D721Med (cell line): ENCODE results near the gene ST14.
"Not testable (repeated sequence)": the region's sequence is repeated elsewhere in the genome, so short reads cannot be mapped to it uniquely, and the experiment has no call there.

Experiments
- DNase-seq: peaks from one replicate; pipeline ENCODE4 v3.0.0; 2011; ENCODE audit warnings: low spot score; ENCODE audit not compliant: insufficient read length
- FAIRE-seq: peaks from 2 replicates; lab custom pipeline; 2011; peaks lifted over from hg19 to GRCh38; lab: Jason Lieb, UNC
- TF ChIP-seq, protein P1 (sequence below): IDR thresholded peaks from 2 replicates; pipeline ENCODE4 v1.5.1; 2012; ENCODE audit warnings: mild to moderate bottlenecking, control low read depth; ENCODE audit not compliant: insufficient read depth; ENCODE audit errors: missing control alignments

Gene ST14

DNA sequence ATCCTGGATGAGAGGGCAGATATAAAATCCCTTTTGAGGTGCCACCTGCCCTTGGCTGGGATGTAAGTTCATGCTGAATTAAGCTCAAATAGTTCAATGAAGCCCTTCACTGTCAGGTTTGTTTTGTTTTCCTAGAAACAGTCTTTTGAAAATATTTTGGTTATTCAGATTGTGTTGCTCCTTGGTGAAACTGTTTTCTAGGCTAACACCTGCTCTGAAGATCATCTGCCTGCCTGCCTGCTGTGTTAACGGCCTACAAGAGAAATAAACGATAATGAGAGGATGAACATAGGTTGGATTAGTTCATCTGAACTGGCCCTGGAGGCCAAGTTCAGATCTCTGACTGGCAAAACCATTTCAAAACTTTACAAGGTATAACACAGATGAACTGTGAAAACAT is 87.7 kb downstream of the ST14 start:
- DNase-seq = no peak
- FAIRE-seq = no peak
- TF ChIP-seq, protein P1, sequence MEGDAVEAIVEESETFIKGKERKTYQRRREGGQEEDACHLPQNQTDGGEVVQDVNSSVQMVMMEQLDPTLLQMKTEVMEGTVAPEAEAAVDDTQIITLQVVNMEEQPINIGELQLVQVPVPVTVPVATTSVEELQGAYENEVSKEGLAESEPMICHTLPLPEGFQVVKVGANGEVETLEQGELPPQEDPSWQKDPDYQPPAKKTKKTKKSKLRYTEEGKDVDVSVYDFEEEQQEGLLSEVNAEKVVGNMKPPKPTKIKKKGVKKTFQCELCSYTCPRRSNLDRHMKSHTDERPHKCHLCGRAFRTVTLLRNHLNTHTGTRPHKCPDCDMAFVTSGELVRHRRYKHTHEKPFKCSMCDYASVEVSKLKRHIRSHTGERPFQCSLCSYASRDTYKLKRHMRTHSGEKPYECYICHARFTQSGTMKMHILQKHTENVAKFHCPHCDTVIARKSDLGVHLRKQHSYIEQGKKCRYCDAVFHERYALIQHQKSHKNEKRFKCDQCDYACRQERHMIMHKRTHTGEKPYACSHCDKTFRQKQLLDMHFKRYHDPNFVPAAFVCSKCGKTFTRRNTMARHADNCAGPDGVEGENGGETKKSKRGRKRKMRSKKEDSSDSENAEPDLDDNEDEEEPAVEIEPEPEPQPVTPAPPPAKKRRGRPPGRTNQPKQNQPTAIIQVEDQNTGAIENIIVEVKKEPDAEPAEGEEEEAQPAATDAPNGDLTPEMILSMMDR = no peak

DNA sequence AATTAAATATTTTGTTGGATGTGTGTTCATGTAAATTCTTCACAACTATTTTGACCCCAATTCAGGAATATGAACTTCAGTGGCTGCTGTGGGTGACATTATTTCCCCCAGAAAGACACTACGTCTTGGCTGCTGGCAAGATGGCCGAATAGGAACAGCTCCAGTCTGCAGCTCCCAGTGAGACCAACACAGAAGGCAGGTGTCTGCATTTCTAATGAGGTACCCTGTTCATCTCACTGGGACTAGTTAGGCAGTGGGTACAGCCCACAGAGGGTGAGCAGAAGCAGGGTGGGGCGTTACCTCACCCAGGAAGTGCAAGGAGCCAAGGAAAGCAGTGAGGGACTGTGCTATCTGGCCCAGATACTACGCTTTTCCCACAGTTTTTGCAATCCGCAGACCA is 89.8 kb downstream of the ST14 start:
- DNase-seq (no peak), FAIRE-seq (no peak)
- TF ChIP-seq, protein P1 = no peak

DNA sequence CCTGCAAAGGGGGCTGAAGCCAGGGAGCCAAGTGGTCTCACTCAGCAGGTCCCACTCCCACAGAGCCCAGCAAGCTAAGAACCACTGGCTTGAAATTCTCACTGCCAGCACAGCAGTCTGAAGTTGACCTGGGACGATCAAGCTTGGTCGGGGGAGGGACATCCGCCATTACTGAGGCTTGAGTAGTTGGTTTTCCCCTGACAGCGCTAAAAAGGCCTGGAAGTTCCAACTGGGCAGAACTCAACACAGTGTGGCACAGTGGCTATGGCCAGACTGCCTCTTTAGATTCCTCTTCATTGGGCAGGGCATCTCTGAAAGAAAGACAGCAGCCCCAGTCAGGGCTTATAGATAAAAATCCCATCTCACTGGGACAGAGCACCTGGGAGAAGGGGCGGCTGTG is 90.3 kb downstream of the ST14 start:
- FAIRE-seq, DNase-seq: not testable (repeated sequence)

DNA sequence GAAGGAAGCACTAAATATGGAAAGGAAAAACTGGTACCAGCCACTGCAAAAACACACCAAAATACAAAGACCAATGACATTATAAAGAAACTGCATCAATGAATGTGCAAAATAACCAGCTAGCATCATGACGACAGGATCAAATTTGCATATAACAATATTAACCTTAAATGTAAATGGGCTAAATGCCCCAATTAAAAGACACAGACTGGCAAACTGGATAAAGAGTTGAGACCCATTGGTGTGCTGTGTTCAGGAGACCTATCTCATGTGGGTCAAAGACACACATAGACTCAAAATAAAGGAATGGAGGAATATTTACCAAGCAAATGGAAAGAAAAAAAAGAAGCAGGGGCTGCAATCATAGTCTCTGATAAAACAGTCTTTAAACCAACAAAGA is 92.2 kb downstream of the ST14 start:
- not testable (repeated sequence) for DNase-seq, FAIRE-seq
